ENCODE data around the gene RGS12.

RGS12 gene

DNA sequence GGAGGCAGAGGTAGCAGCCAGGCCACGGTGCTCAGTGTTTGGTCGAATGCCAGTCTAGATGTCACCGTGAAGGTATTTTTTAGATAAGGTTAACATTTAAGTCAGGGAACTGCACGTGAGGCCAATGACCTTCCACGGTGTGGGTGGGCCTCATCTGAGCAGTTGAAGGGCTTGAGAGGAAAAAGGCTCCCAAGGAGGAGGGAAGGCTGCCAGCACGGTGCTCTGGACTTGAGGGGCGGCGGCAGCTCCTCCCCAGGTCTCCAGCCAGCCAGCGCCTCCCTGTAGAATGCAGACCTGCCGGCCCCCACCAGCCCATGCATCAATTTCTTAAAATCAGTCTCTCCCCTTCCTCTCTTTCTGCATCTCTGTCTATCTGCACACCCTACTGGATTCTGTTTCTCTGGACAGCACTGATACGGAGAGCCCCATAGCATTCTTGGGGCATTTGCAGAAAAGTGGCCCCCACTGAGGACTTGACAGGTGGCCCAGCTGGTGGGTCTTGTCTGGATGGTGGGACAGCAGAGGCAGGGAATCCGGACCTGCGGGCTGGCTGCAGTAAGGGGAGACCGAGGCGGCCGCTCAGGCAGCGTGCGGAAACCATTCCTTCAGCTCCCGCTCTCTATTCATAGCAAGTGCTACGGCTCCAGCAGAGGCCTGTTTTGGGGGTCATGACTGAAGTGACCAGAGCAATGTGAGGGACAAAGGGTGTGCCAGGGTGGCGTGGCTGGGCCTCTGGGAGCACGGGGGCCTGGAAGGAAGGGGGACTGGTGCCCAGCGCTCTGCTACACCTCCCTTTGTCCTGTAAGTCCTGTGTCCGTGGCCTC is 7.9 kb upstream of the RGS12 start:
- Histone ChIP-seq H3K23ac (ENCODE audit: low read length) (no peak overlapping the region), H3K18ac (ENCODE audit: low read length) (no peak overlapping the region), H2BK5ac (ENCODE audit: low read depth, low read length, poor library complexity) (no peak overlapping the region), H3K14ac (ENCODE audit: low read length) (no peak overlapping the region), H2BK12ac (ENCODE audit: low read length) (no peak overlapping the region), H3K4ac (ENCODE audit: low read depth, low read length) (no peak overlapping the region), H3K4me2 (ENCODE audit: low read length) (no peak overlapping the region), H3K4me1 (ENCODE audit: control insufficient read depth in 1 of 2, insufficient read depth in 2 of 2, low read length in 2 of 2) (peaks cover 10 to 12% of the 10 kb centered on the region in 2 experiments), H4K12ac (ENCODE audit: low read depth, low read length) (no peak overlapping the region), H3K27ac (ENCODE audit: low read depth, low read length) (no peak overlapping the region), H4K8ac (ENCODE audit: low read depth, low read length) (no peak overlapping the region), H3K36me3 (ENCODE audit: control insufficient read depth in 1 of 2, insufficient read depth in 2 of 2, low read length in 2 of 2) (no peaks in the 10 kb centered on the region), H3K27me3 (ENCODE audit: insufficient read depth, low read length) (no peaks in the 10 kb centered on the region), H3K79me1 (ENCODE audit: low read length) (peaks cover 2% of the 10 kb centered on the region), H2AK5ac (ENCODE audit: low read length) (no peak overlapping the region), H3K4me3 (ENCODE audit: low read depth, low read length) (no peak overlapping the region), H3K79me2 (ENCODE audit: control insufficient read depth, insufficient read depth, low read length, poor library complexity) (no peaks in the 10 kb centered on the region), H3K9me3 (ENCODE audit: insufficient read depth, low read depth, low read length) (peaks cover 10% of the 10 kb centered on the region), H3K9ac (ENCODE audit: low read length) (no peak overlapping the region), H4K91ac (ENCODE audit: low read depth, low read length) (no peak overlapping the region), H2BK120ac (ENCODE audit: insufficient read depth, low read length, poor library complexity) (no peak overlapping the region), H2AFZ (ENCODE audit: insufficient read depth, low read length, poor library complexity) (no peak overlapping the region)
- no CpG with 5 or more reads among the region's 24 CpGs for WGBS (ENCODE audit: extremely low coverage, insufficient coverage, insufficient read length)
- DNase-seq = peak in 1 of 2 donors; percentile 18

DNA sequence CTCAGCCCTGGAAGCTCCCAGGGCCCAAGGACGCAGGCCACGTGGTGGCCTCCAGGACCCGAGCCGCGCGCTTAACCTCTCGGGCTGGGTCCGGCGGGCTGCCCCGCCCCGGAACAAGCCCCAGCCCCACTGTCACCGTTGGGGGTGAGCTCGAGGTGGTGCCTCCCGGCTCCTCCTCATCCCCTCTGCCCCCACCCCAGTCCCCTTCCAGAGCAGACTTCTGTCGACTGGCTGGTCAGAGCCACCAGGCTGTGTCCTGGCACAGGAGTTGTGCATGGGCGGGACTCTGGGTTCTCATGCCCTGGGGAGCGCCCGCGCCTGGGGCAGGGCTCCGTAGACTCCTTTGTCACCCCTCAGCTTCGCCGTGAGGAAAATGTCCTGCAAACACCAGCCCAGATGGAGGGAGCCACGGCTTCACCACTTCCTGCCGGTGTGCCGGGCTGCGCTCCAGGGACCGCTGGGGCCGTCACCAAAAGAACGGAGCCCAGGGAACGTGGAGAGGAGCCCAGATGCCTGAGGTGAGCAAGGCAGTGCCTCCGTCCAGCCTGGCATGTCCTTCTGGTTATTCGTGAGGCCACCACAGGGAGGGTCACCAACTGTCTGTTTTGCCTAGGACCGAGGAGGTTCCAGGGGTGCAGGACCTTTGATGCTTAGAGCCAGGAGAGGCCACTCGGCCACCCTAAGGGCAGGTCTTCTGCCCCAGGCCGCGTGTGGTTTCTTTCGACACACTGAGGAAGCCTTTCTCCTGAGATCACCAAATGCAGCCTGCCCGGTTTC is 7.1 kb upstream of the RGS12 start:
- H2AFZ ChIP-seq (ENCODE audit: insufficient read depth, low read length, poor library complexity) = no peak overlapping the region
- H2AK5ac ChIP-seq (ENCODE audit: low read length) = no peak overlapping the region

DNA sequence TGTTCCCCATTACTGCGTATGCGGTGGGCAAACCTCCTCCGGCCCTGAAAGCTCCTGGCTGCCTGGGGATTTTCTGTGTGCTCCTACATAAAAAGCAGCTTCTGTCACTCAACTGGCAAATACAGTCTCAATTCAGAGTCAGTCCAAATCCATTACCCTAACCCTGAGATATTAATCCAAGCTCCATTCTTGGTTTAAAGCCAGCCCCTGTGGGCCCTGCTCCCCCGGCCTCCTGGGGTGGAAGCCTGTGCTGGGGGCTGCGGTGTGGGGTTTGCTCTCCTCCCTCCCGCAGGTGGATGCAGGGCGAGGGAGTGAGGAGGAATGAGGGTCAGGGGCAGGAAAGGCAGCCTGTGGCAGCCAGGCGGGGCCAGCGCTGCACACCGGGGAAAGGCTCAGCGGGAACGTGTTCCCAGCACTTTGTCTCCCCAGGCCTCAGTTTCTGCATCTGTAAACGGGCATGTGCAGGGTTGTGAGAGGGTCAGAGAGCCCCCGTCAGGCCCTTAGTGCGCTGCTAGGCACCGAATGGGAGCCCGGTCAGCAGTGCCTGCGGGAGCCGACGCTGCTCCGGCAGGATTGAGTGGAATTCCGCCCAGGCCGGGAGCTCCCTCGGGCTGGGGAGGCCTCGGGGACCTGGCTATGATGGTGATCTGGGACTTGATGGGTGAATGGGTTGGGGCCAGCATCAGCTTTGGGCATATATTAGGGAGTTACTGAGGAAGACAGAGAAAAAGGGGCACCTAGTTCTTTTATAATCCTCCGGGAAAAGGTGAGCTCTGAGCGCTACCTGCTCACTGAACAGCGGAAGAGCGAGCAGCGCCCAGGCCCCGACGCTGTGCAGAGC is 6.3 kb upstream of the RGS12 start:
- Histone ChIP-seq H2AK5ac (ENCODE audit: low read length) (no peak overlapping the region), H3K27ac (ENCODE audit: low read depth, low read length) (peak overlapping the region; percentile 24), H3K9ac (ENCODE audit: low read length) (no peak overlapping the region), H2BK12ac (ENCODE audit: low read length) (no peak overlapping the region), H3K36me3 (ENCODE audit: control insufficient read depth in 1 of 2, insufficient read depth in 2 of 2, low read length in 2 of 2) (no peaks in the 10 kb centered on the region), H4K8ac (ENCODE audit: low read depth, low read length) (no peak overlapping the region), H3K27me3 (ENCODE audit: insufficient read depth, low read length) (no peaks in the 10 kb centered on the region), H3K4ac (ENCODE audit: low read depth, low read length) (no peak overlapping the region), H3K9me3 (ENCODE audit: insufficient read depth, low read depth, low read length) (peaks cover 5% of the 10 kb centered on the region), H3K4me3 (ENCODE audit: low read depth, low read length) (no peak overlapping the region), H3K4me1 (ENCODE audit: control insufficient read depth in 1 of 2, insufficient read depth in 2 of 2, low read length in 2 of 2) (peaks cover 10 to 13% of the 10 kb centered on the region in 2 experiments), H3K18ac (ENCODE audit: low read length) (no peak overlapping the region), H3K23ac (ENCODE audit: low read length) (no peak overlapping the region), H3K79me2 (ENCODE audit: control insufficient read depth, insufficient read depth, low read length, poor library complexity) (no peaks in the 10 kb centered on the region), H4K91ac (ENCODE audit: low read depth, low read length) (no peak overlapping the region), H2BK5ac (ENCODE audit: low read depth, low read length, poor library complexity) (no peak overlapping the region), H4K12ac (ENCODE audit: low read depth, low read length) (no peak overlapping the region), H3K4me2 (ENCODE audit: low read length) (no peak overlapping the region), H3K14ac (ENCODE audit: low read length) (no peak overlapping the region), H2AFZ (ENCODE audit: insufficient read depth, low read length, poor library complexity) (no peak overlapping the region), H3K79me1 (ENCODE audit: low read length) (peaks cover 2% of the 10 kb centered on the region), H2BK120ac (ENCODE audit: insufficient read depth, low read length, poor library complexity) (peak overlapping the region; percentile 7)
- DNase-seq = peak; percentile 8 to 41
- WGBS (ENCODE audit: extremely low coverage, insufficient coverage, insufficient read length) = no CpG with 5 or more reads among the region's 32 CpGs

More for the DNA sequence above, 7.1 kb upstream of the RGS12 start:
- WGBS (ENCODE audit: extremely low coverage, insufficient coverage, insufficient read length) = no CpG with 5 or more reads among the region's 38 CpGs
- no peak overlapping the region for H3K4me2 ChIP-seq (ENCODE audit: low read length)
- H2BK120ac ChIP-seq (ENCODE audit: insufficient read depth, low read length, poor library complexity) = no peak overlapping the region
- DNase-seq = peak; percentile 81 to 84
- H3K79me1 ChIP-seq (ENCODE audit: low read length) = peaks cover 2% of the 10 kb centered on the region
- no peak overlapping the region for H3K9ac ChIP-seq (ENCODE audit: low read length)
- no peaks in the 10 kb centered on the region for H3K36me3 ChIP-seq (ENCODE audit: control insufficient read depth in 1 of 2, insufficient read depth in 2 of 2, low read length in 2 of 2)
- H3K27me3 ChIP-seq (ENCODE audit: insufficient read depth, low read length) = no peaks in the 10 kb centered on the region
- H3K4me3 ChIP-seq (ENCODE audit: low read depth, low read length) = no peak overlapping the region
- no peak overlapping the region for H3K14ac ChIP-seq (ENCODE audit: low read length)
- H3K4ac ChIP-seq (ENCODE audit: low read depth, low read length) = no peak overlapping the region
- H2BK5ac ChIP-seq (ENCODE audit: low read depth, low read length, poor library complexity) = no peak overlapping the region
- H4K8ac ChIP-seq (ENCODE audit: low read depth, low read length) = no peak overlapping the region
- H3K4me1 ChIP-seq (ENCODE audit: control insufficient read depth in 1 of 2, insufficient read depth in 2 of 2, low read length in 2 of 2) = peaks cover 10% of the 10 kb centered on the region in 2 experiments
- no peak overlapping the region for H4K91ac ChIP-seq (ENCODE audit: low read depth, low read length)
- no peak overlapping the region for H3K23ac ChIP-seq (ENCODE audit: low read length)
- H3K9me3 ChIP-seq (ENCODE audit: insufficient read depth, low read depth, low read length) = peaks cover 7% of the 10 kb centered on the region
- H3K27ac ChIP-seq (ENCODE audit: low read depth, low read length) = no peak overlapping the region
- no peak overlapping the region for H2BK12ac ChIP-seq (ENCODE audit: low read length)
- no peak overlapping the region for H4K12ac ChIP-seq (ENCODE audit: low read depth, low read length)
- no peak overlapping the region for H3K18ac ChIP-seq (ENCODE audit: low read length)
- no peaks in the 10 kb centered on the region for H3K79me2 ChIP-seq (ENCODE audit: control insufficient read depth, insufficient read depth, low read length, poor library complexity)

DNA sequence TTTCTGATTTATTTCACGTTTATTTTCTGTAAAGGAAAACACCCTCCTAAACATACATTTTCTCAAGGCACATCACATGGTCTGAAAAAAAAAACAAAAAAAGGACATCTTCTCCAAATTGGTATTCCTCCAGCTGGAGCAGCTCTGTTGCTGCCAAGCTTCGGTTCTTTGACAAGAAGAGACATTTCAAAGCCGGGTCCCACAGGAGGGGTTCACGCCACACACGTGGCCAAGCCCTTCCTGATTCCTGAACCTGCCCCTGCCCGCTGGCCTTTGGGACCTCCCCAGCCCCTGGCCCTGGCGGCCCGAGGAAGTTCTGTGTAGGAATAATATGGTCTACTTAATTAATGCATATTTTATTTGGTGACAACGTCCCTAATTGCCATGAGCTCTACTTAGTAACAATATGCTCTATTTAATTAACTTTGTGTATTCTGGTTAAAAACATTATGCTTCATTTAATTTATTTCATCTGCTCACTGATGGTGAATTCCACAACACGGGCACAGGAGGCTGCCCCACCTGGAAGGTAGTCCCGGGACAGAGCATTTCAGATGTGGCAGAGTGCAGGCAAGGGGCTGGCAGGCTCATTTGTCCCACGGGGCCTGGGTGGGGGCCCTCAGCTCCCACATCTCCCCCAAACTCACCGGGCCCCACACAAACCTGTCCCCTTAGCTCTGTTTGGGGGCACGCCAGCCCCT is 5.4 kb upstream of the RGS12 start:
- Histone ChIP-seq H3K4me1 (ENCODE audit: control insufficient read depth in 1 of 2, insufficient read depth in 2 of 2, low read length in 2 of 2) (peaks cover 10 to 21% of the 10 kb centered on the region in 2 experiments), H3K27ac (ENCODE audit: low read depth, low read length) (no peak overlapping the region), H3K4me3 (ENCODE audit: low read depth, low read length) (no peak overlapping the region), H3K9ac (ENCODE audit: low read length) (no peak overlapping the region), H4K8ac (ENCODE audit: low read depth, low read length) (no peak overlapping the region), H2BK12ac (ENCODE audit: low read length) (no peak overlapping the region), H3K23ac (ENCODE audit: low read length) (no peak overlapping the region), H4K12ac (ENCODE audit: low read depth, low read length) (no peak overlapping the region), H3K27me3 (ENCODE audit: insufficient read depth, low read length) (no peaks in the 10 kb centered on the region), H2BK120ac (ENCODE audit: insufficient read depth, low read length, poor library complexity) (no peak overlapping the region), H3K14ac (ENCODE audit: low read length) (no peak overlapping the region), H3K4me2 (ENCODE audit: low read length) (no peak overlapping the region), H3K79me2 (ENCODE audit: control insufficient read depth, insufficient read depth, low read length, poor library complexity) (no peaks in the 10 kb centered on the region), H3K9me3 (ENCODE audit: insufficient read depth, low read depth, low read length) (peaks cover 5% of the 10 kb centered on the region), H3K4ac (ENCODE audit: low read depth, low read length) (no peak overlapping the region), H4K91ac (ENCODE audit: low read depth, low read length) (no peak overlapping the region), H2AFZ (ENCODE audit: insufficient read depth, low read length, poor library complexity) (no peak overlapping the region), H3K36me3 (ENCODE audit: control insufficient read depth in 1 of 2, insufficient read depth in 2 of 2, low read length in 2 of 2) (no peaks in the 10 kb centered on the region), H2BK5ac (ENCODE audit: low read depth, low read length, poor library complexity) (no peak overlapping the region), H3K79me1 (ENCODE audit: low read length) (peaks cover 4% of the 10 kb centered on the region), H3K18ac (ENCODE audit: low read length) (no peak overlapping the region), H2AK5ac (ENCODE audit: low read length) (no peak overlapping the region)
- no peak for DNase-seq
- no CpG with 5 or more reads among the region's 14 CpGs for WGBS (ENCODE audit: extremely low coverage, insufficient coverage, insufficient read length)

Data from trophoblast cell (in vitro differentiated cells and primary cell).